Psoas muscle (tissue), 8 donors: ENCODE data around the gene CHCT1. TPM values are rescaled to one million over a fixed set of nuclear protein-coding genes. Genes with fewer than 3 reads are reported as not detected.
"Not testable (repeated sequence)": the region's sequence is repeated elsewhere in the genome, so short reads cannot be mapped to it uniquely, and the experiment has no call there.

Experiments used
- ATAC-seq, 4 donors: fragments of 200-7000 bp; cut with Tn5 transposase; one replicate each; pipeline ENCODE4 v1.9.1; 2020; ENCODE audit warnings: moderate library complexity in 3 of 4, mild to moderate bottlenecking in 2 of 4
- DNase-seq, 2 donors: peaks; one replicate each; pipeline ENCODE4 v3.0.0-alpha.2; 2020
- H3K27ac ChIP-seq: fragments of 200-600 bp; one replicate; pipeline ENCODE4 v1.8.0; 2022
- H3K27me3 ChIP-seq, 3 donors: fragments of 200-600 bp in 1 of 3; one replicate each; pipeline versions ENCODE4 v1.6.1 to v1.8.0; 2013 to 2022; ENCODE audit warnings: low read length in 2 of 3, mild to moderate bottlenecking in 2 of 3, moderate library complexity in 1 of 3; ENCODE audit not compliant: insufficient read depth in 3 of 3
- H3K36me3 ChIP-seq, 2 donors: fragments of 200-600 bp in 1 of 2; one replicate each; pipeline versions ENCODE4 v1.6.1 to v1.8.0; 2013 to 2022; ENCODE audit warnings: low read depth in 1 of 2, mild to moderate bottlenecking in 1 of 2, moderate library complexity in 1 of 2; ENCODE audit not compliant: insufficient read depth in 1 of 2
- H3K4me1 ChIP-seq: fragments of 200-600 bp; one replicate; pipeline ENCODE4 v1.8.0; 2022
- H3K4me3 ChIP-seq: fragments of 200-600 bp; one replicate; pipeline ENCODE4 v1.8.0; 2022; ENCODE audit warnings: mild to moderate bottlenecking
- H3K9me3 ChIP-seq: fragments of 200-600 bp; one replicate; pipeline ENCODE4 v1.8.0; 2022
- WGBS, 3 donors: extraction: QIAGEN DNeasy Blood & Tissue Kit; methylation state at CpG; one replicate each; pipeline versions ENCODE4 v1.1.6 to v1.1.7; 2013; 5-methylcytosine and 5-hydroxymethylcytosine counted together
- intact Hi-C, 2 donors: fragments of 100-400 bp; cut with DNase I; formaldehyde crosslinking; loops; one replicate each; pipeline versions ENCODE4 v1.11.0 to v1.14.2; 2022
- long read RNA-seq, 2 donors: library from polyadenylated mRNA; unstranded; transcript quantifications; one replicate each; pipeline ENCODE4 v2.0.0, GENCODE V29; 2021
- polyA plus RNA-seq, 3 donors: library from polyadenylated mRNA; stranded (reverse); fragments of 200-250 nt; gene quantifications; one replicate each; pipeline ENCODE4 v1.2.3, GENCODE V29; 2013
- total RNA-seq, 4 donors: library from RNA; stranded (reverse); fragmentation: NEBNext Ultra II Directional in 2 of 4; extraction: Animal tissue kit (Norgen Biotek cat#: 25700) in 2 of 4; gene quantifications; one replicate each; pipeline versions ENCODE4 v1.2.1 to v1.2.4, GENCODE V29; 2021 to 2023
- TF ChIP-seq, protein P1 (sequence below): fragments of 200-600 bp; IDR thresholded peaks from one replicate; pipeline ENCODE4 v1.8.0; 2022; ENCODE audit warnings: antibody characterized with exemption
- donor health status: healthy with polysubstance abuse.
- donor health status: DM: no; HTN: no; CAD: no; lungs with moderate emphysema.
- donor health status: Bipolar disorder and iron deficiency.
- donor health status: healthy.
- donor health status: DM: yes; HTN: yes; CAD: no.
- donor health status: DM: no; HTN: no; CAD: no.
- donor health status: DM: no; HTN: no; CAD: no.
- donor health status: DM: yes; HTN: yes; CAD: no.

Gene CHCT1
- total RNA-seq (under 1 TPM in 1 of 4 donors, not detected in 3; 0.67 TPM), polyA plus RNA-seq (under 1 TPM in 1 of 3 donors, not detected in 2; 0.05 TPM)
- long read RNA-seq, donor 1 = 0 reads
- long read RNA-seq, donor 2 = 0 reads

DNA sequence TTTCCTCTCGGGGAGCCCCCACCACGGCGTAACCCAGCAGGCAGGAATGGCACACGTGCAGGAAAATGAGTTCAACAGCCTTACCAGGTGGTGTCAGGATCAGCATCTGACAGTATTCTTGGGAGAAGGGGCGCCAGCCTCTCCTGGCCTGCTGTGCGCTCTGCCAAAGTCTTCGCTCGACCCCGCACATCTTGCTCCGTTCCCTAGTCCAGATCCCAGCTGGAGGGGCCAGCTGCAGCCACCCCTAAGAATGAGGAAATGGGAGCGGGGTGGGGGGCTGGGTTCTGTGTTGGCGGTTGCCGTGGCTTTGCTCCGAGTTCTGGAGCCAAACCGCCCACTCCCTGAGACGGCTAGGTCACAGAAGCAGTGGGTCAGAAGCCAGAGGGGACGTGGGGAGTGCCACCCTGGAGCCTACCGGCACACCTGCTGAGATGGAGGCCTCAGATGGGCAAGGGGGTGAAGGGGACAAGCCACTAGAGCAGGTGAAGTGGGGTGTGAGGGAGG is at the start of gene CHCT1:
Gene CHCT1 (plus strand): TSS at position 328 of the 504 bp plus-strand sequence. CDS start 104 bp downstream, at position 432.
- no peak for DNase-seq
- 66 to 69% (median 66%) methylated on average over 18 of the region's 18 CpGs for WGBS, 3 donors
- H3K27me3 ChIP-seq = no peaks in the 10 kb centered on the region

DNA sequence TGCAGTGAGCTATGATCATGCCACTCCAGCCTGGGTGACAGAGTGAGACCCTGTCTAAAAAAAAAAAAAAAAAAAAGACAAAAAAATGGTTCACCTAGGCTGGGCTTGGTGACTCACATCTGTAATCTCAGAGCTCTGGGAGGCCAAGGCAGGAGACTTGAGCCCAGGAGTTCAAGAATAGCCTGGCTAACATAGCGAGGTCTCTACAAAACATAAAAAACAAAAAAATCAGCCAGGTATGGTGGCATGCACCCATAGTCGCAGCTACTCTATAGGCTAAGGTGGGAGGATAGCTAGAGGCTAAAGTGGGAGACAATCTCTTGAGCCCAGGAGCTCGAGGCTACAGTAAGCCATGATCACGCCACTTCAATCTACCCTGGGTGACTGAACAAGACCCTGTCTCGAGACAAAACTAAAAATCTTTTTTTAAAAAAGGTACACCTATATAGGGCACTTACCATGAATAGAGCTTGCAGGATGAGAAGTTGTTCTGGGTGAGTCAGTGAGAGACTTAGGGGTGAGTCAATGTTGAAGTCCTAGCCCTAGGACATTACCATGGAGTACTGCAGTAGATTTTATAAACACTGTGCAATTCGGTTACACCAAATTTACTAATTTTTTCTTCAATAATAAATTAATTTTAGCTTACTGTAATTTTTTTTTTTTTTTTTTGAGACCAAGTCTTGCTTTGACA is 49.4 kb upstream of the CHCT1 start:
- intact Hi-C loops = no loop called here
- Histone ChIP-seq H3K4me3 (no peak overlapping the region), H3K4me1 (peaks cover 5% of the 10 kb centered on the region), H3K9me3 (no peaks in the 10 kb centered on the region), H3K36me3 (peaks cover 0 to 3% of the 10 kb centered on the region in 2 donors), H3K27me3 (no peaks in the 10 kb centered on the region), H3K27ac (no peak overlapping the region)
- 92 to 97% (median 94%) methylated on average over 6 of the region's 6 CpGs for WGBS, 3 donors
- TF ChIP-seq, protein P1, sequence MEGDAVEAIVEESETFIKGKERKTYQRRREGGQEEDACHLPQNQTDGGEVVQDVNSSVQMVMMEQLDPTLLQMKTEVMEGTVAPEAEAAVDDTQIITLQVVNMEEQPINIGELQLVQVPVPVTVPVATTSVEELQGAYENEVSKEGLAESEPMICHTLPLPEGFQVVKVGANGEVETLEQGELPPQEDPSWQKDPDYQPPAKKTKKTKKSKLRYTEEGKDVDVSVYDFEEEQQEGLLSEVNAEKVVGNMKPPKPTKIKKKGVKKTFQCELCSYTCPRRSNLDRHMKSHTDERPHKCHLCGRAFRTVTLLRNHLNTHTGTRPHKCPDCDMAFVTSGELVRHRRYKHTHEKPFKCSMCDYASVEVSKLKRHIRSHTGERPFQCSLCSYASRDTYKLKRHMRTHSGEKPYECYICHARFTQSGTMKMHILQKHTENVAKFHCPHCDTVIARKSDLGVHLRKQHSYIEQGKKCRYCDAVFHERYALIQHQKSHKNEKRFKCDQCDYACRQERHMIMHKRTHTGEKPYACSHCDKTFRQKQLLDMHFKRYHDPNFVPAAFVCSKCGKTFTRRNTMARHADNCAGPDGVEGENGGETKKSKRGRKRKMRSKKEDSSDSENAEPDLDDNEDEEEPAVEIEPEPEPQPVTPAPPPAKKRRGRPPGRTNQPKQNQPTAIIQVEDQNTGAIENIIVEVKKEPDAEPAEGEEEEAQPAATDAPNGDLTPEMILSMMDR = no peak
- ATAC-seq (peak; percentile 49 to 98 (median 96)), DNase-seq (no peak)

More for the DNA sequence above, at the start of gene CHCT1:
- peaks cover 3% of the 10 kb centered on the region for H3K4me1 ChIP-seq
- no peaks in the 10 kb centered on the region for H3K9me3 ChIP-seq
- TF ChIP-seq, protein P1 = no peak
- intact Hi-C loops = no loop called here
- H3K27ac ChIP-seq = no peak within 1 kb of the TSS
- ATAC-seq = peak in 1 of 4 donors; percentile 3
- H3K36me3 ChIP-seq = no peaks in the 10 kb centered on the region
- H3K4me3 ChIP-seq = peak within 1 kb of the TSS; percentile 66

DNA sequence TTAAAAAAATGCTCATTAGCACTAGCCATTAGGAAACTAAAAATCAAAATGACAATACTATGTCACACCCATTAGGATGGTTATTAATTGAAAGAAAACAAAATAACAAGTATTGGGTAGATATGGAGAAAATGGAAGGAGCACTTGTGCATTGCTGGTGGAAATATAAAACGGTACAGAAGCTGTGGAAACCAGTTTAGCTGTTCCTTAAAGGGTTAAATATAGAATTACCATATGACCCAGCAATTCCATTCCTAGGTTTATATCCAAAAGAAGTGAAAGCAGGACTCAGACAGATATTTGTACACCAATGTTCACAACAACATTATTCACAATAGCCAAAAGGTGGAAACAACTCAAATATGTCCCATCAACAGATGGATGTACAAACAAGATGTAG is 44.1 kb upstream of the CHCT1 start:
- WGBS, 3 donors = 83 to 97% (median 96%) methylated on average over 1 of the region's 1 CpG
- ATAC-seq, DNase-seq, intact Hi-C loops, H3K4me3 ChIP-seq, H3K36me3 ChIP-seq, H3K27me3 ChIP-seq, H3K9me3 ChIP-seq, H3K27ac ChIP-seq: not testable (repeated sequence)
- H3K4me1 ChIP-seq = peaks cover 34% of the 10 kb centered on the region

DNA sequence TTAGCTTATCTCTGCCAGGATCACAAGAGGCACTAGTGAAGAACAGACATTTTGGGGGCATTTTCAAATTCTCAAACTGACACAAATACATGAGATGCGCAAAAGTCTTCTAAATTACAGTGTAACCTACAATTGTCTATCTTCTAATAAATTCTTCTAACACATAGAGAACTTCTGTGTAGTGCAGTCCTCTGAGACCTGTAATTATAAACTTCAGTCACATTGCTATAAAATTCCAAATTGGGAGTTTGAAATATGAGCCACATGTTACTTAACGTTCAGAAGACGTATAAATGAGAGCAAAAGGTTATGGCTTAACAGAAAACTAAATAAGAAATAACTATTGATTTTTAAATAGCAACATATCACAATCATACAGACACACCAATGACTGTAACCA is 42.8 kb upstream of the CHCT1 start:
- peaks cover 45% of the 10 kb centered on the region for H3K4me1 ChIP-seq
- H3K4me3 ChIP-seq, H3K27ac ChIP-seq, DNase-seq, H3K27me3 ChIP-seq, H3K9me3 ChIP-seq, H3K36me3 ChIP-seq, intact Hi-C loops, ATAC-seq: not testable (repeated sequence)
- 14 to 25% (median 20%) methylated on average over 2 of the region's 3 CpGs for WGBS, 3 donors

DNA sequence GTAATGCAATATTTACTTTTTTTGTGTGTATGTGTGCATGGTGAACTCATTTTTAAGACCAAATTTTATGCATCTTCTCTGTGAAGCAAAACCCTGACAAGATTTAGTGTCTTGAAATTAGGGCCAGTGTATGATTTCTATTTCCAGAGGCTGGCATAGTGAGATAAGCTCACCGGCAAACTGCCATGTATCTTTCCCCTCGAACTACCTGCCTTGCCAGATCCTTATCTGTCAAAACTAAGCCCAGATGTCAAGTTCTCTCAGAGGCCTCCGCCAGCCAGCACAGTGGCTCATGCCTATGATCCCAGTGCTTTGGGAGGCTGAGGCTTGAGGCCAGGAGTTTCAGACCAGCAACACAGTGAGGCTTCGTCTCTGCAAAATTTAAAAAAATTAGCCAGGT is 40.3 kb upstream of the CHCT1 start:
- ATAC-seq = peak in 2 of 4 donors; percentile 41 to 61
- no peaks in the 10 kb centered on the region for H3K36me3 ChIP-seq
- H3K27ac ChIP-seq = no peak overlapping the region
- WGBS, 3 donors = 45 to 63% (median 50%) methylated on average over 4 of the region's 4 CpGs
- no peaks in the 10 kb centered on the region for H3K27me3 ChIP-seq
- no peak overlapping the region for H3K4me3 ChIP-seq
- peaks cover 62% of the 10 kb centered on the region for H3K4me1 ChIP-seq
- no peaks in the 10 kb centered on the region for H3K9me3 ChIP-seq
- TF ChIP-seq, protein P1 = no peak
- DNase-seq = no peak
- intact Hi-C loops = no loop called here
